Neuronal stem cell (in vitro differentiated cells): Measurements from ENCODE around the gene TMEM35B.

ENCODE experiments used
- DNase-seq: peaks from one replicate; pipeline ENCODE4 v3.0.0-alpha.2; 2013; ENCODE audit warnings: low spot score
- H2AFZ ChIP-seq: one replicate; pipeline ENCODE4 v1.6.1; 2013; ENCODE audit warnings: mild to moderate bottlenecking, low read length, inconsistent platforms
- H2AK5ac ChIP-seq: 2 replicates; pipeline ENCODE4 v1.6.1; 2013; ENCODE audit warnings: low read depth, mild to moderate bottlenecking, inconsistent platforms, low read length, moderate library complexity, mixed read lengths
- H2BK120ac ChIP-seq: 2 replicates; pipeline ENCODE4 v1.6.1; 2013; ENCODE audit warnings: low read depth, mild to moderate bottlenecking, inconsistent platforms, low read length, moderate library complexity, mixed read lengths
- H2BK12ac ChIP-seq: one replicate; pipeline ENCODE4 v1.6.1; 2013; ENCODE audit warnings: low read length, inconsistent platforms
- H2BK15ac ChIP-seq: 2 replicates; pipeline ENCODE4 v1.6.1; 2013; ENCODE audit warnings: mild to moderate bottlenecking, low read length, inconsistent platforms, mixed read lengths
- H2BK5ac ChIP-seq: one replicate; pipeline ENCODE4 v1.6.1; 2013; ENCODE audit warnings: inconsistent platforms, mild to moderate bottlenecking, low read length, moderate library complexity
- H3K14ac ChIP-seq: one replicate; pipeline ENCODE4 v1.6.1; 2013; ENCODE audit warnings: low read length, inconsistent platforms
- H3K18ac ChIP-seq: 2 replicates; pipeline ENCODE4 v1.6.1; 2013; ENCODE audit warnings: low read length, inconsistent platforms
- H3K23ac ChIP-seq: 2 replicates; pipeline ENCODE4 v1.6.1; 2013; ENCODE audit warnings: low read depth, mild to moderate bottlenecking, mixed read lengths, low read length, inconsistent platforms; ENCODE audit not compliant: poor library complexity
- H3K27ac ChIP-seq: replicated peaks from 3 replicates; pipeline ENCODE4 v1.5.1; 2013; ENCODE audit warnings: low read length, inconsistent platforms
- H3K27me3 ChIP-seq, 3 experiments: 2 replicates each; pipeline ENCODE4 v1.6.1; 2013; ENCODE audit warnings: low read length in 3 of 3, mild to moderate bottlenecking in 2 of 3, inconsistent platforms in 1 of 3, low read depth in 1 of 3, mixed read lengths in 1 of 3, moderate library complexity in 1 of 3; ENCODE audit not compliant: control insufficient read depth in 3 of 3, insufficient read depth in 3 of 3
- H3K36me3 ChIP-seq, 2 donors: replicated peaks in 1 of 2; 2 replicates each; pipeline ENCODE4 v1.6.1; 2013; ENCODE audit warnings: low read length in 2 of 2; ENCODE audit not compliant: control insufficient read depth in 2 of 2, insufficient read depth in 2 of 2
- H3K4ac ChIP-seq: 2 replicates; pipeline ENCODE4 v1.6.1; 2013; ENCODE audit warnings: inconsistent platforms, mild to moderate bottlenecking, low read length, moderate library complexity
- H3K4me1 ChIP-seq, 2 donors: 1 replicate in 1 of 2; 2 replicates in 1 of 2; pipeline ENCODE4 v1.6.1; 2013; ENCODE audit warnings: low read length in 2 of 2, low read depth in 1 of 2; ENCODE audit not compliant: control insufficient read depth in 2 of 2, insufficient read depth in 1 of 2
- H3K4me2 ChIP-seq: one replicate; pipeline ENCODE4 v1.6.1; 2013; ENCODE audit warnings: mild to moderate bottlenecking, low read length, inconsistent platforms; ENCODE audit not compliant: insufficient read depth, poor library complexity, severe bottlenecking
- H3K4me3 ChIP-seq, 2 donors: 2 replicates each; pipeline ENCODE4 v1.5.1; 2013; ENCODE audit warnings: low read length in 2 of 2, mild to moderate bottlenecking in 2 of 2, inconsistent platforms in 1 of 2, moderate library complexity in 1 of 2
- H3K79me1 ChIP-seq: one replicate; pipeline ENCODE4 v1.6.1; 2013; ENCODE audit warnings: low read depth, mild to moderate bottlenecking, inconsistent platforms, low read length, moderate library complexity
- H3K9ac ChIP-seq: one replicate; pipeline ENCODE4 v1.6.1; 2013; ENCODE audit warnings: mild to moderate bottlenecking, low read depth, low read length, inconsistent platforms; ENCODE audit not compliant: poor library complexity
- H3K9me3 ChIP-seq, 2 donors: replicated peaks in 1 of 2; 2 replicates each; pipeline versions ENCODE3 to v1.6.1; 2013; ENCODE audit warnings: low read length in 2 of 2, mild to moderate bottlenecking in 2 of 2, inconsistent platforms in 1 of 2, low read depth in 1 of 2, mixed read lengths in 1 of 2, moderate library complexity in 1 of 2; ENCODE audit not compliant: control insufficient read depth in 2 of 2, insufficient read depth in 1 of 2
- H4K8ac ChIP-seq: one replicate; pipeline ENCODE4 v1.6.1; 2013; ENCODE audit warnings: low read depth, mild to moderate bottlenecking, inconsistent platforms, low read length, moderate library complexity
- H4K91ac ChIP-seq: one replicate; pipeline ENCODE4 v1.6.1; 2013; ENCODE audit warnings: low read length, low read depth, mild to moderate bottlenecking, inconsistent platforms; ENCODE audit not compliant: poor library complexity
- WGBS, 2 donors: extraction: QIAGEN DNeasy Blood & Tissue Kit; methylation state at CpG; one replicate each; pipeline ENCODE4 v1.1.7; 2013; ENCODE audit warnings: missing lambda C conversion rate in 2 of 2, mixed read lengths in 1 of 2; ENCODE audit not compliant: insufficient read length in 2 of 2, insufficient replicate concordance in 1 of 2; ENCODE audit errors: extremely low coverage in 2 of 2; 5-methylcytosine and 5-hydroxymethylcytosine counted together

The TMEM35B gene

GRCh38 chr1:34975338-34975737 is 9.8 kb downstream of the TMEM35B start:
- H2AFZ ChIP-seq: no peak overlapping the region
- no peaks in the 10 kb centered on the region for H3K27me3 ChIP-seq
- H2BK12ac ChIP-seq: no peak overlapping the region
- H3K9ac ChIP-seq: no peak overlapping the region
- H4K91ac ChIP-seq: no peak overlapping the region
- peaks cover 0 to 3% of the 10 kb centered on the region in 2 donors for H3K4me1 ChIP-seq
- H2BK15ac ChIP-seq: no peak overlapping the region
- H3K23ac ChIP-seq: no peak overlapping the region
- H3K14ac ChIP-seq: peak overlapping the region; percentile 31
- H4K8ac ChIP-seq: no peak overlapping the region
- DNase-seq: no peak
- H3K79me1 ChIP-seq: peaks cover 4% of the 10 kb centered on the region
- no peak overlapping the region for H3K4me3 ChIP-seq
- H3K9me3 ChIP-seq: no peaks in the 10 kb centered on the region
- H2BK120ac ChIP-seq: no peak overlapping the region
- no peak overlapping the region for H3K4me2 ChIP-seq
- no peak overlapping the region for H3K27ac ChIP-seq
- WGBS, 2 donors: no CpG with 5 or more reads among the region's 3 CpGs
- H2AK5ac ChIP-seq: no peak overlapping the region
- H2BK5ac ChIP-seq: no peak overlapping the region
- H3K36me3 ChIP-seq: no peaks in the 10 kb centered on the region
- H3K18ac ChIP-seq: no peak overlapping the region
- H3K4ac ChIP-seq: no peak overlapping the region

DNA sequence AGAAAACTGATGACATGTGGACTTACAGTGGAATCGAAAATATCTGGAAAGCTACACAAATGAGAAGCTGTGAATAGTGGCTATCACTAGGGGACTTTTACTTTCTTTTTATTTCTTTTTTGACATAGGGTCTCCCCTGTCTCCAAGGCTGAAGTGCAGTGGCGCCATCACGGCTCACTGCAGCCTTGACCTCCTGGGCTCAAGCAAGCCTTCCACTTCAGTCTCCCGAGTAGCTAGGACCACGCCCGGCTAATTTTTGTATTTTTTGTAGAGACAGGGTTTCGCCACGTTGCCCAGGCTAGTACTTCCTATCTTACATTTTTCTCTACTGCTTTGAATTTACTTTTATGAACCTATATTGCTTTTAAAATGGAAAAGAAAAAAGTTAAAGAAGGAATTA is 10.5 kb downstream of the TMEM35B start:
- no peak overlapping the region for H3K23ac ChIP-seq
- peaks cover 0 to 3% of the 10 kb centered on the region in 2 donors for H3K4me1 ChIP-seq
- H2AK5ac ChIP-seq: no peak overlapping the region
- H3K9me3 ChIP-seq: no peaks in the 10 kb centered on the region
- no peak overlapping the region for H2BK12ac ChIP-seq
- no peak overlapping the region for H4K91ac ChIP-seq
- no peak overlapping the region for H2BK120ac ChIP-seq
- no peak overlapping the region for H3K14ac ChIP-seq
- H3K4me2 ChIP-seq: no peak overlapping the region
- no peak overlapping the region for H3K18ac ChIP-seq
- no peak overlapping the region for H3K4me3 ChIP-seq
- no peaks in the 10 kb centered on the region for H3K36me3 ChIP-seq
- no peak overlapping the region for H3K4ac ChIP-seq
- no peak overlapping the region for H2AFZ ChIP-seq
- DNase-seq: no peak
- no peak overlapping the region for H2BK5ac ChIP-seq
- H3K9ac ChIP-seq: no peak overlapping the region
- no peak overlapping the region for H3K27ac ChIP-seq
- WGBS, 2 donors: no CpG with 5 or more reads among the region's 8 CpGs
- H2BK15ac ChIP-seq: no peak overlapping the region
- no peak overlapping the region for H4K8ac ChIP-seq
- no peaks in the 10 kb centered on the region for H3K27me3 ChIP-seq
- peaks cover 4% of the 10 kb centered on the region for H3K79me1 ChIP-seq

DNA sequence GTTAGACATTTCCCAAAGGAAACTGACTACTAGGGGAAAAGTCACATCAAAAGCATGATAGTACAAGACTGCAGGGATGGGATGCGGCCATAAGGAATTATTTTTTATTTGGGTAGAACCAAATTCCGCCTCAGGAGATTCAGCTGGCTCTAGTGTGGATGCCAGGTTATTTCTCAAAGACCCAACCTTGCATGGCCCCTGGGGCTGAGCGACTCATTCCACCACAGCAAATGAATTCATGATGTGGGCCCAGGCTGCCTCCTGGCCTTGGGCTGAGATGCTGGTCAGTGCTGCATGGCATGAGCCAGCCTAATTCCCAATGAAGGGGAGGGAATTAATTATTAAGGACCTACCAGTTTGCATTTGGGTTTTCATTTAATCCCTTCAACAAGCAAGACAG is 11.8 kb downstream of the TMEM35B start:
- H3K27ac ChIP-seq: no peak overlapping the region
- H3K18ac ChIP-seq: no peak overlapping the region
- H3K4me2 ChIP-seq: no peak overlapping the region
- WGBS, 2 donors: no CpG with 5 or more reads among the region's 3 CpGs
- no peak overlapping the region for H3K4ac ChIP-seq
- no peak overlapping the region for H2AK5ac ChIP-seq
- no peak overlapping the region for H3K14ac ChIP-seq
- H3K79me1 ChIP-seq: peaks cover 4% of the 10 kb centered on the region
- no peak overlapping the region for H2AFZ ChIP-seq
- DNase-seq: no peak
- no peak overlapping the region for H3K9ac ChIP-seq
- no peak overlapping the region for H2BK15ac ChIP-seq
- H3K27me3 ChIP-seq: no peaks in the 10 kb centered on the region
- no peaks in the 10 kb centered on the region for H3K36me3 ChIP-seq
- no peak overlapping the region for H2BK120ac ChIP-seq
- H3K9me3 ChIP-seq: peaks cover 0 to 2% of the 10 kb centered on the region in 2 donors
- peaks cover 0 to 3% of the 10 kb centered on the region in 2 donors for H3K4me1 ChIP-seq
- no peak overlapping the region for H4K8ac ChIP-seq
- no peak overlapping the region for H2BK5ac ChIP-seq
- H4K91ac ChIP-seq: no peak overlapping the region
- H3K4me3 ChIP-seq: no peak overlapping the region
- H3K23ac ChIP-seq: no peak overlapping the region
- H2BK12ac ChIP-seq: no peak overlapping the region

DNA sequence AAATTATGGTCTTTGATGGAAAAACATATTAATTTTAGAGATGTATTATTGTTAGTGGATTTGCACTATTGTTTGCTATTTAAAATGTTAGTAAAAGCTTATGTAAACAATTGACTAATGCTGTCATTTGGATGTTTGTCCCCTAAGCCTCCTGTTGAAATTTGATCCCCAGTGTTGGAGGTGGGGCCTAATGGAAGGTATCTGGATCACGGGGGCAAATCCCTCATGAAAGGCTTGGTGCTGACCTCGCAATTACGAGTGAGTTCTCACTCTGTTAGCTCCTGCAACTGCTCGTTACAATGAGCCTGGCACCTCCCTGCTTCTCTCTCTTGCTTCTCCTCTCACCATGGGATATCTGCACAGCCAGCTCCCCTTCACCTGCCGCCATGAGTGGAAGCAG is 14.3 kb downstream of the TMEM35B start:
- H3K27me3 ChIP-seq: no peaks in the 10 kb centered on the region
- H3K9me3 ChIP-seq: peaks cover 0 to 2% of the 10 kb centered on the region in 2 donors
- H2BK120ac ChIP-seq: no peak overlapping the region
- peaks cover 0 to 3% of the 10 kb centered on the region in 2 donors for H3K4me1 ChIP-seq
- no peak overlapping the region for H3K4me2 ChIP-seq
- no peaks in the 10 kb centered on the region for H3K36me3 ChIP-seq
- H3K14ac ChIP-seq: no peak overlapping the region
- H2BK12ac ChIP-seq: no peak overlapping the region
- WGBS, 2 donors: no CpG with 5 or more reads among the region's 5 CpGs
- H3K79me1 ChIP-seq: peaks cover 2% of the 10 kb centered on the region
- no peak overlapping the region for H4K8ac ChIP-seq
- H2BK5ac ChIP-seq: no peak overlapping the region
- no peak overlapping the region for H4K91ac ChIP-seq
- no peak overlapping the region for H3K4ac ChIP-seq
- no peak overlapping the region for H2AK5ac ChIP-seq
- H3K9ac ChIP-seq: no peak overlapping the region
- H3K4me3 ChIP-seq: peak overlapping the region in 1 of 2 donors; percentile 5
- DNase-seq: no peak
- H3K27ac ChIP-seq: no peak overlapping the region
- no peak overlapping the region for H3K18ac ChIP-seq
- H2BK15ac ChIP-seq: no peak overlapping the region
- H3K23ac ChIP-seq: no peak overlapping the region
- no peak overlapping the region for H2AFZ ChIP-seq
